ENCODE measurements around the gene ERBB2. TPM values are rescaled to one million over a fixed set of nuclear protein-coding genes. Genes with fewer than 3 reads are reported as not detected.

The ERBB2 gene
- total RNA-seq, 1 donor from 2014 or later: 52.1 TPM

DNA sequence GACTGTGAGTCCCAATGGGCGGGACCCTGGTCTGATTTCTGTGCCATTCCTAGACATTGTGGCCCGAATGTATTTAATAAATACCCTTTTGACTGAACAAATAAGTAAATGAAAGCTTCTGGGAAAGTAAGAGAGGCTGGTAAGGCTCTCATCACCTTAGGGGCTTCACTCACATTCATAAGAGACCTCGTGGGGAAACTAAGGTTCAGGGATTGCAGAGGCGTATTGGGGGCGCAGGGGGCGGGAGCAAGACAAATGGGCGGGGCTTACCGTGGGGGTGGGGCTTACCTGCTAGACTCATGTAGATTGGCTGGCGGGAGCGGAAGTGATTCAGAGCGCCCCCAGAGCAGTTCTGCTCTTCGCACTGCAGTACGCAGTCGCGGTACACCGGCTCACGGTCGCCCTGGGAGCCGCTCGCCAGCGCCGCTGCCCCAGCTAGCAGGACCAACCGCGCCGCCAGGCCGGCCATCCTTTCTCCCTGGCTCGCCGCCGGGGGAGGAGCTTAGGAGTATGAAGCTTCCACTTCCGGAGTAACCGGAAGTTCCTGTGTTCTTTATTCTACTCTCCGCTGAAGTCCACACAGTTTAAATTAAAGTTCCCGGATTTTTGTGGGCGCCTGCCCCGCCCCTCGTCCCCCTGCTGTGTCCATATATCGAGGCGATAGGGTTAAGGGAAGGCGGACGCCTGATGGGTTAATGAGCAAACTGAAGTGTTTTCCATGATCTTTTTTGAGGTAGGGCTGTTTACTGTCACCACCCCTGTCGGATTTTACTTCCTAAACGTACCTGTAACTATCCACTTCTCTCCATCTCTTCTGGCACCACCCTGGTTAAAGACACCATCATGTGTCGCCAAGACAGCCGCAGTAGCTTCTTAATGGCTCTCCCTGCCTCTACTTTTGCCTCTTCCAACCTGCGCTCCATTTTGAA is 12.1 kb upstream of the ERBB2 start, which contains the start of gene PGAP3:
TSS of gene PGAP3 (minus strand) at position 512 of the 929 bp plus-strand sequence. CDS start at position 469, 43 bp downstream.
- Histone ChIP-seq H3K9me3 (no peaks in the 10 kb centered on the region), H3K27me3 (no peaks in the 10 kb centered on the region), H3K4me3 (peak within 1 kb of the TSS; percentile 53 to 81), H3K27ac (peak within 1 kb of the TSS; percentile 81), H3K36me3 (no peaks in the 10 kb centered on the region), H3K4me1 (peaks cover 14% of the 10 kb centered on the region)
- DNase-seq (ENCODE audit: extremely low spot score in 2 of 2): no peak
- TF ChIP-seq, protein P1, sequence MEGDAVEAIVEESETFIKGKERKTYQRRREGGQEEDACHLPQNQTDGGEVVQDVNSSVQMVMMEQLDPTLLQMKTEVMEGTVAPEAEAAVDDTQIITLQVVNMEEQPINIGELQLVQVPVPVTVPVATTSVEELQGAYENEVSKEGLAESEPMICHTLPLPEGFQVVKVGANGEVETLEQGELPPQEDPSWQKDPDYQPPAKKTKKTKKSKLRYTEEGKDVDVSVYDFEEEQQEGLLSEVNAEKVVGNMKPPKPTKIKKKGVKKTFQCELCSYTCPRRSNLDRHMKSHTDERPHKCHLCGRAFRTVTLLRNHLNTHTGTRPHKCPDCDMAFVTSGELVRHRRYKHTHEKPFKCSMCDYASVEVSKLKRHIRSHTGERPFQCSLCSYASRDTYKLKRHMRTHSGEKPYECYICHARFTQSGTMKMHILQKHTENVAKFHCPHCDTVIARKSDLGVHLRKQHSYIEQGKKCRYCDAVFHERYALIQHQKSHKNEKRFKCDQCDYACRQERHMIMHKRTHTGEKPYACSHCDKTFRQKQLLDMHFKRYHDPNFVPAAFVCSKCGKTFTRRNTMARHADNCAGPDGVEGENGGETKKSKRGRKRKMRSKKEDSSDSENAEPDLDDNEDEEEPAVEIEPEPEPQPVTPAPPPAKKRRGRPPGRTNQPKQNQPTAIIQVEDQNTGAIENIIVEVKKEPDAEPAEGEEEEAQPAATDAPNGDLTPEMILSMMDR (IDR thresholded peaks at IDR 0.05): no peak
- peak in 1 of 2 donors; percentile 7 for TF ChIP-seq POLR2A (IDR thresholded peaks at IDR 0.05)
- peak; percentile 72 to 79 for TF ChIP-seq POLR2AphosphoS5 (IDR thresholded peaks at IDR 0.05; ENCODE audit: insufficient read depth in 1 of 2, low read depth in 1 of 2)
- intact Hi-C loops (cut with DNase I): no loop called here

DNA sequence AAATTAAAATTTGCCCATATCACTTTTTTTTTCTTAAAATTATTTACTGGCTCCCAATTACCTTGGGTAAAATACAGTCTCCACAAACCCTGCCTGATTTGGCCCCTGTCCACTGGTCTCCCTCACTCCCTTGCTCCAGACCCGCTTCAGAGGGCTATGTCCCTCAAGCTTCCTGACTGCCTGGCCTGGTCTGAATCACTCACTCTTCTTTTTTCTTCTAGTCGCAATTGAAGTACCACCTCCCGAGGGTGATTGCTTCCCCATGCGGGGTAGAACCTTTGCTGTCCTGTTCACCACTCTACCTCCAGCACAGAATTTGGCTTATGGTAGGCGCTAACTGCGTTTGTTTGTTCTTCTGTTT is 11.4 kb upstream of the ERBB2 start:
- no peaks in the 10 kb centered on the region for H3K27me3 ChIP-seq
- no peak for TF ChIP-seq POLR2AphosphoS5 (IDR thresholded peaks at IDR 0.05; ENCODE audit: insufficient read depth in 1 of 2, low read depth in 1 of 2)
- no peak for TF ChIP-seq POLR2A (IDR thresholded peaks at IDR 0.05)
- TF ChIP-seq, protein P1 (IDR thresholded peaks at IDR 0.05): no peak
- peak overlapping the region; percentile 81 for H3K27ac ChIP-seq
- no peaks in the 10 kb centered on the region for H3K9me3 ChIP-seq
- intact Hi-C loops (cut with DNase I): no loop called here
- peak overlapping the region; percentile 53 to 81 for H3K4me3 ChIP-seq
- DNase-seq (ENCODE audit: extremely low spot score in 2 of 2): no peak
- peaks cover 14% of the 10 kb centered on the region for H3K4me1 ChIP-seq
- H3K36me3 ChIP-seq: no peaks in the 10 kb centered on the region

DNA sequence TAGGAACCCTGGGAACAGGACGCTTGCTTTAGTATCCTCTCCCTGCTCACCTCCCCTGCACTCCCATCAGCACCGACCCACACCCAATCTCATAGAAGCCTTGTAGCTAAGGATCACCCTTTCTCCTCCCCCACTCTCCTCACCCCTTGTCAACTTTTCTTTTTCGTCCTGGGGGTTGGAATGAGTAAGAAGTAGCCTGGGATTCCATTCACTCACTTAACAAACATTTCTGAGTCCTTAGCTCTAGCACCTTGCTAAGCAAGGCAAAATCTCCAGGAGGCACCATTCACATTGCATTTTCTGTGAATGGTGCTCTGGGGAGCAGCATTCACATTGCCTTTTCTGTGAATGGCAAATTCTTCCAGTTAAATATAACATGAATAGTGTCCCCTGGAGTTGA is 10.9 kb upstream of the ERBB2 start:
- intact Hi-C loops (cut with DNase I): no loop called here
- H3K27ac ChIP-seq: no peak overlapping the region

DNA sequence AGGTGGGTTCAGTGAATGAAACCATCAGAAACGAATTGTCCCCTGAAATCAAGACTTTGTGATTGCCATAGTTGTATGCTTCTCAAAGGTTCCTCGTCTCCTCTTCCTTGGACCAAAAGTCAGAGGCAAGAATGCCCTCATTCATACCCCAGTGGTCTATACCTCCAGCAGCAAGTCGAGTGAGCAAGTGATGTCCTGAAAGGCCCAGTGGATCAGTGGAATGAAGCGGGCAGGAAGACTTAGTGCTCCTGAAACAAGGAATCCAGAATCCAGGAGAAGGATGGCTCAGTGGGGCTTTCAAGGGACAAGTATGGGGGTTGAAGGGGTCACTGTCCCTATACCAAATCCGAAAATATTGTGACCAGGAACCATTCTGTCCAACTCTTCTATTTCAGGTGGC is 5.3 kb upstream of the ERBB2 start:
- no peak for TF ChIP-seq POLR2A (IDR thresholded peaks at IDR 0.05)
- TF ChIP-seq, protein P1 (IDR thresholded peaks at IDR 0.05): no peak
- no peak for TF ChIP-seq POLR2AphosphoS5 (IDR thresholded peaks at IDR 0.05; ENCODE audit: insufficient read depth in 1 of 2, low read depth in 1 of 2)
- Histone ChIP-seq H3K4me3 (no peak overlapping the region), H3K27me3 (no peaks in the 10 kb centered on the region), H3K9me3 (no peaks in the 10 kb centered on the region), H3K4me1 (peaks cover 5% of the 10 kb centered on the region), H3K36me3 (no peaks in the 10 kb centered on the region), H3K27ac (no peak overlapping the region)
- no peak for DNase-seq (ENCODE audit: extremely low spot score in 2 of 2)
- intact Hi-C loops (cut with DNase I): no loop called here

More for the DNA sequence above, 10.9 kb upstream of the ERBB2 start:
- Histone ChIP-seq H3K4me1 (peaks cover 14% of the 10 kb centered on the region), H3K27me3 (no peaks in the 10 kb centered on the region), H3K9me3 (no peaks in the 10 kb centered on the region), H3K4me3 (peak overlapping the region; percentile 53 to 81), H3K36me3 (no peaks in the 10 kb centered on the region)
- DNase-seq (ENCODE audit: extremely low spot score in 2 of 2): no peak
- TF ChIP-seq, protein P1 (IDR thresholded peaks at IDR 0.05): no peak
- TF ChIP-seq POLR2A (IDR thresholded peaks at IDR 0.05): no peak
- TF ChIP-seq POLR2AphosphoS5 (IDR thresholded peaks at IDR 0.05; ENCODE audit: insufficient read depth in 1 of 2, low read depth in 1 of 2): no peak

DNA sequence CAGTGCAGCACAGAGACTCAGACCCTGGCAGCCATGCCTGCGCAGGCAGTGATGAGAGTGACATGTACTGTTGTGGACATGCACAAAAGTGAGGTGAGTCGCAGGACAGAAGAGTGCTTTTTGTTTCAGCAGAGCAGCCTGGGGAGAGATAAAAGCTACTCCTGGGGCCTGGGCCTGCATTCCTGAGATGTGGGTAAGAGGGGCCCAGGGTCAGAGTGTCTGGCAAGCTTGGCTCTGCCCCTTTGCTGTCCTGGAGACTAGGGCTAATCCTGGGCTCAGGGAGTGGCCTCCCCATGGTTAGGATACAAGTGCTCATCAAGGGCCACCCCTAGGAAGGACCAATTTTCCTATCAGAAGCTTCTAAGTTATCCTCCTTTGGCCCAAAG is 4.8 kb upstream of the ERBB2 start:
- TF ChIP-seq, protein P1 (IDR thresholded peaks at IDR 0.05): no peak
- TF ChIP-seq POLR2A (IDR thresholded peaks at IDR 0.05) (no peak), POLR2AphosphoS5 (IDR thresholded peaks at IDR 0.05; ENCODE audit: insufficient read depth in 1 of 2, low read depth in 1 of 2) (no peak)
- Histone ChIP-seq H3K27ac (no peak overlapping the region), H3K4me3 (no peak overlapping the region), H3K4me1 (peaks cover 6% of the 10 kb centered on the region), H3K36me3 (no peaks in the 10 kb centered on the region), H3K27me3 (no peaks in the 10 kb centered on the region), H3K9me3 (no peaks in the 10 kb centered on the region)
- no peak for DNase-seq (ENCODE audit: extremely low spot score in 2 of 2)
- intact Hi-C loops (cut with DNase I): no loop called here

Data from vagina (tissue), 2 donors.